ENCODE data around the gene CD84. TPM values are rescaled to one million over a fixed set of nuclear protein-coding genes. Genes with fewer than 3 reads are reported as not detected.

Gene CD84
- total RNA-seq, 1 experiment from 2014 or later = not detected

- Histone ChIP-seq H3K27me3 (replicated peaks; ENCODE audit: control insufficient read depth, insufficient read depth, low read length) (no peaks in the 10 kb centered on the region), H3K4me3 (ENCODE audit: low read depth, low read length) (no peak overlapping the region), H3K36me3 (ENCODE audit: control insufficient read depth, insufficient read depth, low read length) (no peaks in the 10 kb centered on the region), H3K9me3 (peaks cover 9% of the 10 kb centered on the region), H3K4me1 (no peaks in the 10 kb centered on the region)
- no TSS peak for BruUV-seq (replicated peaks)
- H3K27me3 Mint-ChIP-seq (ENCODE audit: insufficient read depth, unreplicated experiment) = peaks cover 5% of the 10 kb centered on the region
- CTCF ChIA-PET = no interaction called here
- no peak overlapping the region for H3K4me3 Mint-ChIP-seq (ENCODE audit: unreplicated experiment)
- no peak for DNase-seq
- H3K9me3 Mint-ChIP-seq (ENCODE audit: unreplicated experiment) = no peaks in the 10 kb centered on the region
- no peaks in the 10 kb centered on the region for H3K4me1 Mint-ChIP-seq (ENCODE audit: low read depth, unreplicated experiment)
- no peaks in the 10 kb centered on the region for H3K36me3 Mint-ChIP-seq (ENCODE audit: insufficient read depth, unreplicated experiment)
- H3K27ac Mint-ChIP-seq (ENCODE audit: unreplicated experiment) = no peak overlapping the region
- TF ChIP-seq CTCF (IDR thresholded peaks at IDR 0.05; ENCODE audit: insufficient read depth in 1 of 2, low read depth in 1 of 2, low read length in 1 of 2, severe bottlenecking in 1 of 2, unreplicated experiment in 1 of 2) = no peak
- intact Hi-C loops (cut with micrococcal nuclease; ENCODE audit: unreplicated experiment) = no loop called here
- POLR2A ChIA-PET = no interaction called here
These were observed 20.5 kb downstream of the CD84 start for GRCh38 chr1:160558660-160559380.

GRCh38 chr1:160553778-160554177 is 25.5 kb downstream of the CD84 start:
- TF ChIP-seq CTCF (IDR thresholded peaks at IDR 0.05; ENCODE audit: insufficient read depth in 1 of 2, low read depth in 1 of 2, low read length in 1 of 2, severe bottlenecking in 1 of 2, unreplicated experiment in 1 of 2) = no peak
- Mint-ChIP-seq H3K27me3 (ENCODE audit: insufficient read depth, unreplicated experiment) (peaks cover 3% of the 10 kb centered on the region), H3K36me3 (ENCODE audit: insufficient read depth, unreplicated experiment) (no peaks in the 10 kb centered on the region), H3K9me3 (ENCODE audit: unreplicated experiment) (no peaks in the 10 kb centered on the region), H3K4me3 (ENCODE audit: unreplicated experiment) (no peak overlapping the region), H3K4me1 (ENCODE audit: low read depth, unreplicated experiment) (no peaks in the 10 kb centered on the region), H3K27ac (ENCODE audit: unreplicated experiment) (no peak overlapping the region)
- H3K9me3 ChIP-seq = no peaks in the 10 kb centered on the region
- no TSS peak for BruUV-seq (replicated peaks)
- no peaks in the 10 kb centered on the region for H3K27me3 ChIP-seq (replicated peaks; ENCODE audit: control insufficient read depth, insufficient read depth, low read length)
- DNase-seq = no peak
- H3K4me1 ChIP-seq = no peaks in the 10 kb centered on the region
- CTCF ChIA-PET = no interaction called here
- POLR2A ChIA-PET = no interaction called here
- intact Hi-C loops (cut with micrococcal nuclease; ENCODE audit: unreplicated experiment) = no loop called here
- no peak overlapping the region for H3K4me3 ChIP-seq (ENCODE audit: low read depth, low read length)
- H3K36me3 ChIP-seq (ENCODE audit: control insufficient read depth, insufficient read depth, low read length) = no peaks in the 10 kb centered on the region

DNA sequence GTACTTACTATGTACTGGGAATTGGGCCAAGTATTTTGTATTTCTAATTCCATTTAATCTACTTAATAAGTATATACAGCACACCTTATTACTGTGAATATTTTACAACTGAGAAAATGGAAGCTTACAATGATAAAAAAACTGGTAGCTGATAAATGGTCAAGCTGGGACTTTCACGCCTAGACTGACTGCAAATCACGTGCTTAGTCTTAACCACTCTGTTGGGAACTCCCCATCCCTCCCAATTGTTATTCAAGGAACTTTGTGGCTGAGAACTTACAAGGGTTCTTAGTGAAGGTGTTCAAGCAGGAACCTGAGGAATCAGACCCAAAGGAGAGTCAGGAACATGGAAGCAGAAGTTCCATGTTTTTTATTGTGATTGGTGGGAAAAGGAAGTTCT is 26.9 kb downstream of the CD84 start:
- intact Hi-C loops (cut with micrococcal nuclease; ENCODE audit: unreplicated experiment) = no loop called here
- Mint-ChIP-seq H3K9me3 (ENCODE audit: unreplicated experiment) (no peaks in the 10 kb centered on the region), H3K27me3 (ENCODE audit: insufficient read depth, unreplicated experiment) (peaks cover 3% of the 10 kb centered on the region), H3K4me1 (ENCODE audit: low read depth, unreplicated experiment) (no peaks in the 10 kb centered on the region), H3K27ac (ENCODE audit: unreplicated experiment) (no peak overlapping the region), H3K4me3 (ENCODE audit: unreplicated experiment) (no peak overlapping the region), H3K36me3 (ENCODE audit: insufficient read depth, unreplicated experiment) (no peaks in the 10 kb centered on the region)
- TF ChIP-seq CTCF (IDR thresholded peaks at IDR 0.05; ENCODE audit: insufficient read depth in 1 of 2, low read depth in 1 of 2, low read length in 1 of 2, severe bottlenecking in 1 of 2, unreplicated experiment in 1 of 2) = no peak
- no peaks in the 10 kb centered on the region for H3K27me3 ChIP-seq (replicated peaks; ENCODE audit: control insufficient read depth, insufficient read depth, low read length)
- ChIA-PET POLR2A (no interaction called here), CTCF (no interaction called here)
- no peak for DNase-seq
- no TSS peak for BruUV-seq (replicated peaks)
- H3K9me3 ChIP-seq = no peaks in the 10 kb centered on the region
- H3K4me1 ChIP-seq = no peaks in the 10 kb centered on the region
- no peak overlapping the region for H3K4me3 ChIP-seq (ENCODE audit: low read depth, low read length)
- H3K36me3 ChIP-seq (ENCODE audit: control insufficient read depth, insufficient read depth, low read length) = no peaks in the 10 kb centered on the region

Data from Caco-2 (cell line).